ENCODE measurements around the gene PRKCA. TPM values are rescaled to one million over a fixed set of nuclear protein-coding genes. Genes with fewer than 3 reads are reported as not detected.

PRKCA gene
- total RNA-seq, 3 donors from 2014 or later (not counting 1 experiment from before 2014, with no cell fraction given), result 19.6 to 29.0 (median 20.4) TPM

- peaks cover 7% of the 10 kb centered on the region in 2 donors for H3K4me1 Mint-ChIP-seq
- H3K9me3 Mint-ChIP-seq, result no peaks in the 10 kb centered on the region
- Histone ChIP-seq H3K27ac (ENCODE audit: low read length) (no peak overlapping the region), H3K9me3 (ENCODE audit: control insufficient read depth, insufficient read depth, low read length) (no peaks in the 10 kb centered on the region), H3K27me3 (ENCODE audit: control insufficient read depth, insufficient read depth, low read length) (no peaks in the 10 kb centered on the region), H3K4me1 (ENCODE audit: control insufficient read depth, insufficient read depth, low read length) (no peaks in the 10 kb centered on the region), H3K36me3 (ENCODE audit: control insufficient read depth, insufficient read depth, low read length) (no peaks in the 10 kb centered on the region), H3K4me3 (ENCODE audit: low read length) (no peak overlapping the region)
- no peak overlapping the region for H3K4me3 Mint-ChIP-seq
- H3K27me3 Mint-ChIP-seq (ENCODE audit: low read depth in 2 of 2), result no peaks in the 10 kb centered on the region
- ATAC-seq (no peak), DNase-seq (no peak)
- no peaks in the 10 kb centered on the region for H3K36me3 Mint-ChIP-seq
- intact Hi-C loops (cut with micrococcal nuclease), result no loop called here
- 98% methylated on average over 4 of the region's 4 CpGs for WGBS (ENCODE audit: insufficient coverage)
- peak overlapping the region in 1 of 2 donors; percentile 29 for H3K27ac Mint-ChIP-seq
- TF ChIP-seq, protein P1, sequence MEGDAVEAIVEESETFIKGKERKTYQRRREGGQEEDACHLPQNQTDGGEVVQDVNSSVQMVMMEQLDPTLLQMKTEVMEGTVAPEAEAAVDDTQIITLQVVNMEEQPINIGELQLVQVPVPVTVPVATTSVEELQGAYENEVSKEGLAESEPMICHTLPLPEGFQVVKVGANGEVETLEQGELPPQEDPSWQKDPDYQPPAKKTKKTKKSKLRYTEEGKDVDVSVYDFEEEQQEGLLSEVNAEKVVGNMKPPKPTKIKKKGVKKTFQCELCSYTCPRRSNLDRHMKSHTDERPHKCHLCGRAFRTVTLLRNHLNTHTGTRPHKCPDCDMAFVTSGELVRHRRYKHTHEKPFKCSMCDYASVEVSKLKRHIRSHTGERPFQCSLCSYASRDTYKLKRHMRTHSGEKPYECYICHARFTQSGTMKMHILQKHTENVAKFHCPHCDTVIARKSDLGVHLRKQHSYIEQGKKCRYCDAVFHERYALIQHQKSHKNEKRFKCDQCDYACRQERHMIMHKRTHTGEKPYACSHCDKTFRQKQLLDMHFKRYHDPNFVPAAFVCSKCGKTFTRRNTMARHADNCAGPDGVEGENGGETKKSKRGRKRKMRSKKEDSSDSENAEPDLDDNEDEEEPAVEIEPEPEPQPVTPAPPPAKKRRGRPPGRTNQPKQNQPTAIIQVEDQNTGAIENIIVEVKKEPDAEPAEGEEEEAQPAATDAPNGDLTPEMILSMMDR (IDR thresholded peaks at IDR 0.05), result no peak
Observed at GRCh38 chr17:66383333-66383732, 80.9 kb downstream of the PRKCA start.

- TF ChIP-seq, protein P1 (IDR thresholded peaks at IDR 0.05), result no peak
- no peaks in the 10 kb centered on the region for H3K27me3 ChIP-seq (ENCODE audit: control insufficient read depth, insufficient read depth, low read length)
- no peak overlapping the region for H3K4me3 ChIP-seq (ENCODE audit: low read length)
- no peak overlapping the region for H3K27ac ChIP-seq (ENCODE audit: low read length)
- no peaks in the 10 kb centered on the region for H3K9me3 Mint-ChIP-seq
- no peaks in the 10 kb centered on the region for H3K9me3 ChIP-seq (ENCODE audit: control insufficient read depth, insufficient read depth, low read length)
- no peak overlapping the region for H3K4me3 Mint-ChIP-seq
- no peak overlapping the region for H3K27ac Mint-ChIP-seq
- H3K27me3 Mint-ChIP-seq (ENCODE audit: low read depth in 2 of 2), result no peaks in the 10 kb centered on the region
- H3K4me1 ChIP-seq (ENCODE audit: control insufficient read depth, insufficient read depth, low read length), result no peaks in the 10 kb centered on the region
- peaks cover 7 to 13% of the 10 kb centered on the region in 2 donors for H3K4me1 Mint-ChIP-seq
- ATAC-seq (no peak), DNase-seq (no peak)
- no peaks in the 10 kb centered on the region for H3K36me3 Mint-ChIP-seq
- WGBS (ENCODE audit: insufficient coverage), result 0% methylated on average over 1 of the region's 2 CpGs
- no peaks in the 10 kb centered on the region for H3K36me3 ChIP-seq (ENCODE audit: control insufficient read depth, insufficient read depth, low read length)
- intact Hi-C loops (cut with micrococcal nuclease), result no loop called here
Observed at GRCh38 chr17:66386498-66387351, 84.3 kb downstream of the PRKCA start.

DNA sequence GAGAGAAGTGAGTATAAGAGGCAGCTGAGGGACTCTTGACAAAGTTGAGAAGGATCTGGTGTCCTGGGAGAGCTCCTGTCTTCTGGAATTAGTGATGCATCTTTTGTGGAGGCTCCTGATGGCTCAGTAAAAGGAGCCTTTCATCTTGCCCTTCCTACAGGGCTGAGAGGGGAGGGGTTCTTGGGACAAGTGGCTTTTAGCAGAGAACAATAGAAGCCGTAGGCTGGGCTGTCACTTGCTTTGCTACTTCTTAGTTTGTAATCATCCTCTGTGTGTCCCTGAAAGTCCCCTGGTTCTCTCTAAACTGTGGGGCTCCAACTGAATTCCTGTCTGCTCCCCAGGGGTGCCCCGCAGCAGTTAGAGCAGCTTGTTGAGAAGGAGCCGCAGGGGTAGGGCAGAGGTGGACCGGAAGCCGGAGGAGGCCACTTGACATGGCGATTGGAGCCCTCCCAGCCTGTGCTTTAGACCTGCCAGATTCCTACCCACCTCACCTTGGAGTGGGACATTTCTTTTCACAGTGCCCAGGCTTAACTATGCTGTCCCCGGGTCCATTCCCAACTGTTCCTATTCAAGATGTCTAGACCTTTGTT, 85.1 kb downstream of the PRKCA start:
- Mint-ChIP-seq H3K9me3 (no peaks in the 10 kb centered on the region), H3K27ac (no peak overlapping the region), H3K4me1 (peaks cover 14 to 21% of the 10 kb centered on the region in 2 donors), H3K36me3 (no peaks in the 10 kb centered on the region), H3K4me3 (no peak overlapping the region), H3K27me3 (ENCODE audit: low read depth in 2 of 2) (no peaks in the 10 kb centered on the region)
- DNase-seq (no peak), ATAC-seq (no peak)
- intact Hi-C loops (cut with micrococcal nuclease), result no loop called here
- TF ChIP-seq, protein P1 (IDR thresholded peaks at IDR 0.05), result no peak
- WGBS (ENCODE audit: insufficient coverage), result 83% methylated on average over 7 of the region's 7 CpGs
- H3K9me3 ChIP-seq (ENCODE audit: control insufficient read depth, insufficient read depth, low read length), result no peaks in the 10 kb centered on the region
- no peaks in the 10 kb centered on the region for H3K27me3 ChIP-seq (ENCODE audit: control insufficient read depth, insufficient read depth, low read length)
- H3K36me3 ChIP-seq (ENCODE audit: control insufficient read depth, insufficient read depth, low read length), result no peaks in the 10 kb centered on the region
- H3K27ac ChIP-seq (ENCODE audit: low read length), result no peak overlapping the region
- H3K4me3 ChIP-seq (ENCODE audit: low read length), result no peak overlapping the region
- H3K4me1 ChIP-seq (ENCODE audit: control insufficient read depth, insufficient read depth, low read length), result peaks cover 2% of the 10 kb centered on the region
